GM10266 (cell line): ENCODE data around the gene TSPAN15.

Experiments
- DNase-seq: peaks from one replicate; pipeline ENCODE4 v3.0.0; 2012; ENCODE audit errors: extremely low spot score
- TF ChIP-seq, protein P1 (sequence below): IDR thresholded peaks from 2 replicates; pipeline ENCODE4 v1.5.1; 2012; ENCODE audit warnings: mild to moderate bottlenecking, low read depth; ENCODE audit not compliant: control insufficient read depth, insufficient read depth; ENCODE audit errors: missing control alignments

Gene TSPAN15

DNA sequence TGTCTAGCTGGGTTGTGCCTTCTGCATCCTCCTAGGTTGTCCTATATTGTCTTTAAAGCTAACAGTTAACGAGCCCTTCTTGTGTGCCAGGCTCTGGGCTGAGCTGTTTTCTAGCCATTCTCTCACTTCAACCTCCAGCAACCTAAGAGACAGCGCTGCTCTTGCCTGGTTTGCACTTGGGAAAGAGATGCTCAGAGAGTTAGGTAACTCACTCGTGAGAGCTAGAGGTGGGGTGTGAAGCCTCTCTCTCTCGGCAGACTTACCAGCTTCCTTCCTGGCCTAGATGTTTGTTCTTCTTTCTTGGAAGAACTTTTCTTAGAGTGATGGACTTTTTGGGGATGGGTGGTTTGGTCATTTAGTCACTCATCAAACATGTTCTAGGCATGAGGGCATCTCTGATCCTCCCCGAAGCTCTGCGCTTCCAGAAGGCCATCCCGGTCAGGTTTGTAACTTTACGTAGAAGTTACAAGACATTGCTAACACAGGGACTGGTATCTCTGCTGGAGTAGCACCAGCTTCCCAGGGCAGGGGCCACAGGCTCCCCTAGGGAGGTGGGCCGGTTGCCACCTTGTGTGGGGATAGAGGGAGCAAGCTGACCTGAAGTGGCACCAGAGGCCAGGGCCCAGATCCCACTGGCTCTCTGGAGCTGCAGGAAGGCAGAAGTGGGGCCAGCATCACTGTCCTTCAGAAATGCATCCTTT, 14.3 kb downstream of the TSPAN15 start:
- TF ChIP-seq, protein P1, sequence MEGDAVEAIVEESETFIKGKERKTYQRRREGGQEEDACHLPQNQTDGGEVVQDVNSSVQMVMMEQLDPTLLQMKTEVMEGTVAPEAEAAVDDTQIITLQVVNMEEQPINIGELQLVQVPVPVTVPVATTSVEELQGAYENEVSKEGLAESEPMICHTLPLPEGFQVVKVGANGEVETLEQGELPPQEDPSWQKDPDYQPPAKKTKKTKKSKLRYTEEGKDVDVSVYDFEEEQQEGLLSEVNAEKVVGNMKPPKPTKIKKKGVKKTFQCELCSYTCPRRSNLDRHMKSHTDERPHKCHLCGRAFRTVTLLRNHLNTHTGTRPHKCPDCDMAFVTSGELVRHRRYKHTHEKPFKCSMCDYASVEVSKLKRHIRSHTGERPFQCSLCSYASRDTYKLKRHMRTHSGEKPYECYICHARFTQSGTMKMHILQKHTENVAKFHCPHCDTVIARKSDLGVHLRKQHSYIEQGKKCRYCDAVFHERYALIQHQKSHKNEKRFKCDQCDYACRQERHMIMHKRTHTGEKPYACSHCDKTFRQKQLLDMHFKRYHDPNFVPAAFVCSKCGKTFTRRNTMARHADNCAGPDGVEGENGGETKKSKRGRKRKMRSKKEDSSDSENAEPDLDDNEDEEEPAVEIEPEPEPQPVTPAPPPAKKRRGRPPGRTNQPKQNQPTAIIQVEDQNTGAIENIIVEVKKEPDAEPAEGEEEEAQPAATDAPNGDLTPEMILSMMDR: no peak
- DNase-seq: no peak

GRCh38 chr10:69466158-69466490, 14.9 kb downstream of the TSPAN15 start:
- TF ChIP-seq, protein P1: no peak

GRCh38 chr10:69466689-69467088, 15.4 kb downstream of the TSPAN15 start:
- TF ChIP-seq, protein P1: no peak
- DNase-seq: no peak

More at GRCh38 chr10:69466158-69466490, 14.9 kb downstream of the TSPAN15 start:
- DNase-seq: no peak

DNA sequence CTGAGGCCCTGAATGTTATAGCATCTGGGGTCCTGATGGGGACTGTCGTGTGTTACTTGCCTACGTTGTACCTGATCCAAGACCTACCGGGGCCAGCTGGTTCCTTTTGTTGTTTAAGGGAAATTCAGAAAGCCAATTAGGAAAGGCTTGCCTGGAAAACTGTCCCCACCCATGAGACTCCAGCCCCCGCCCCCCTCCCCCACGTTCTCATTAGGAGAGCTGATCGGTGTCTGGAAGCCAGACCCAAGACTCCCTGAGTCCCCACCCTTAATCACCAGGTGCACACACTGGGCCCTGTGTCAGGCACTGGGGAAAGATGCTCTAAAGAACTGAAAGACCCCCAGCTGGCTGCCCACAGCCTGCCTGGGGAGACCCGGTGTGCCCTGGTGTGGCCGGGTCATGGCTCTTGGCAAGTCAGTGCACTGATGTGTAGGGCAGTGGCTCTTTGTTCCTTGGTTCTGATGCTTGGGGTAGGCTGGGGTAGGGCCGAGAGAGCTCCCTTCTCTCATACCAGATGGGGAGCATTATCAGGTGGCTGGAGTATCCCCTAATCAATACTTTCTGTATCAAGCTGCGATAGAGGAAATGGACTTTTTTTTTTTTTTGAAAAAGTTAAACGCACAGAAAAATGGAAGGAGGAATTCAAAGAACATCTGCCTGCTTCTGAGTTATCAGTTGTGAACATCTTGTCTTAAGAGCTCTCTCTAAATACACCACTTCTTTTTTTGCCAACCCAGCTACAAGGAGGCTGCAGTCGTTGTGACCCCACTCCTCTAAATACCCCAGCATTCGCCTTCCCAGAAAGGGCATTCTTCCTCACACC, 16.9 kb downstream of the TSPAN15 start:
- DNase-seq: no peak
- TF ChIP-seq, protein P1: no peak

- TF ChIP-seq, protein P1: no peak
- DNase-seq: no peak
Observed at GRCh38 chr10:69468751-69469089, 17.5 kb downstream of the TSPAN15 start.

GRCh38 chr10:69469976-69470375, 18.7 kb downstream of the TSPAN15 start:
- TF ChIP-seq, protein P1: no peak
- DNase-seq: no peak
